HG03025 (cell line): Measurements from ENCODE around the gene PAM.
A peak's percentile ranks its signal among the peaks of the same experiment; 100 is the strongest.

Source experiments
- ATAC-seq: cut with Tn5 transposase; IDR thresholded peaks from one replicate; pipeline ENCODE4 v1.9.1; 2021; ENCODE audit warnings: mild to moderate bottlenecking, moderate library complexity; ENCODE audit not compliant: unreplicated experiment, low FRiP score

The PAM gene

DNA sequence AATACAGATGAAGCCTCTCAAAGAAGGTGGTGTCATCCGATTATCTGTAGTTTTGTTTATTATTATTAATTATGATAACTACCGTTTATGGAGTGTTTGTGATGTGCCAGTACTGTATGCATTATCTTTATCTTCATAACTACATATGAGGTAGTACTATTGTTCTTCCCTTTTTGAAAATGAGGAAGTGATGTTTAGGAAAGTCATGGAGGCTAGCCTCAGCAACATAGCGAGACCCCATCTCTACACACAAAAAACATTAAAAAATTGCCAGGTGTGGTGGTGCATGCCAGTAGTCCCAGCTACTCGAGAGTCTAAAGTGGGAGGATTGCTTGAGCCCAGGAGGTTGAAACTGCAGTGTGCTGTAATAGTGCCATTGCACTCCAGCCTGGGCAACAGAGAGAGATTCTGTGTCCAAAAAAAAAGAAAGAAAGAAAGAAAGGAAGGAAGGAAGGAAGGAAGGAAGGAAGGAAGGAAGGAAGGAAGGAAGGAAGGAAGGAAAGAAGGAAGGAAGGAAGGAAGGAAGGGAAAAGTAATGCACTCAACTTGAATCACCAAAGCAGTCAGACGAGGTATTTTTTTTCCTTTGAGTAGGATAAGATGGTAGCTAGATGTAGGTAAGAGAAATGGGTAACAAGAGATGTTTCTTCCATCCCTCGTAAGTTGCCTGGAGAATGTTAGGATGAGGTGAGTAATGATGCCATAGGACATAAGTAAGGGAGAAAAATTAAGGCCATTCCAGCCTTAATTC, 47.8 kb downstream of the PAM start:
- no peak for ATAC-seq

DNA sequence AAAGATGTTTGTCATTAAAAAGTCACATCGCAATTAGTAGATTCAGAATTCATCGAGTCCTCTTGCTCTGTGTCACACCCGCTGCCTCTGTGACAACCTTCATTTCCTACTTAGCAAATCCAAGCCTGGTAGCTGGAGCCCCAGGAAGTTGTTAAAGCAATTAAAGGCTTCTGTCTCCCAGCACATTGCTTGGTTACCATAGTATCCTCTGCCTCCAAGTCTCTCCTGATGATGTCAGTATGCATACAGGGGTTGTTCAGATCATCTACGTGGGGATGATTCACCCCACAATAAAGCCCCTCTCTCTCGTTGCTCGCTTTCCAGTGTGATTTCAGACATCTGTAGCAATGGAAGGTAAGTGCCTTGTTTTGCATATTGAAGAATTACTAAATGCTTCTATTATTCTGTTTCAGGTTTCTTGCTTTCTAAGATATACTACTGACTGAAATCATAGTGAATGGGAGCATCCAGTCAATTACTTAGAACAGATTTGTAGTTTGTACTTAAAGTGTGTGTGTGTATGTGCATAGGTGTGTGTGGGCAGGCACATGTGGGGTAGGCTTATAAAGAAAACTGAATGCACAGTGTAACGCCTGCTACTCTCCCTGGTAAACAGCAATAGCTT, 52.9 kb downstream of the PAM start:
- ATAC-seq: no peak

DNA sequence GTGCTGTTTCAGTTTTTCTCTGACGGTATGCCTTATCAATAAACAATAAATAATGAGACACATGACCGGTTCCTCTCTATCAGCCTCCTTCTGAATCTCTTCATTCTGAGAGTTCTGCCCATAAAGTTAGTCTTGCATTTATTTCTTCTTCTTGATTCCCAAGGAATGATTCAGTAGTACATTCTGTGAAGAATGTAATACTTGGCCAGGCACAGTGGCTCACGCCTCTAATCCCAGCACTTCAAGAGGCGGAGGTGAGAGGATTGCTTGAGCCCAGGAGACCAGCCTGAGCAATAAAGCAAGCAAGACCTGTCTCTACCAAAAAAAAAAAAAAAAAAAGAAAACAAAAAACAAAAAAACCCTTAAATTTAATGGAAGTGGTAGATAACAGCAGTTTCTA, 53.9 kb downstream of the PAM start:
- no peak for ATAC-seq

DNA sequence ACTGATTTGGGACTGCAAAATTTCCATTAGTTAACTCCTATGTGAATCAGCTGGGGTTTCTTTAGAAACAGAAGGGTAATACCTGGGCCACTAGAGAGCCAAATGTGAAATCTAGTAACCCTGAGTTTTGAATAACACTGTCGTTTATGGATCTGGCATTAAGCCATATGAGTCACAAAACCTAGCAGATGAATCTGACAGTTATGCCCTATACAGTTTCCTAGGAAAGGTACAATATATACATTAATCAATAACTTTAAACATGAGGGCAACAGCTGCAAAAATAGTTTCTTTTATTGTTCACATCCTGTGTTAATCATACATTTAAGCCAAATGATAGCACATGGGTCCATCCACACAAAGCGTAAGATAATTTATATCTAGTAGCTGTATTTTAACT, 56.9 kb downstream of the PAM start:
- ATAC-seq: no peak

DNA sequence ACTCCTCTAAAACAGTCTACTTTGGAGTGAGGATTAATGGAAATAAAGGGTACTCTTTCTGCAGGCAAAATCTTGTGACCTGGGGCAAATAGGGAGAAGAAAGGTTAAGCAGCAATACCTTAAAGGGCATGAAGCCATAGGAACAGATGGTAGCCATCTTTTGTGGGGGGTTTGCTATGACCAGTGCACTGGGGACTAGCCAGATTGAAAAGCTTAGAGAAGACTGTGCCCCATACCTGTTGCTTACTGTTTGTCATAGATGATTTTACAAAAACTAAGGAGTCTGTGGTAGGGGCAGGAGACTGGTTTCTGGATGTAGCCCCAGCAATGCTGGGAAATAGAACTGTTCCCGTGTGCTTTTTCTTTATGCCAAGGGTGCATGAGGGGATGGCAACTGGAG, 58.6 kb downstream of the PAM start:
- no peak for ATAC-seq

DNA sequence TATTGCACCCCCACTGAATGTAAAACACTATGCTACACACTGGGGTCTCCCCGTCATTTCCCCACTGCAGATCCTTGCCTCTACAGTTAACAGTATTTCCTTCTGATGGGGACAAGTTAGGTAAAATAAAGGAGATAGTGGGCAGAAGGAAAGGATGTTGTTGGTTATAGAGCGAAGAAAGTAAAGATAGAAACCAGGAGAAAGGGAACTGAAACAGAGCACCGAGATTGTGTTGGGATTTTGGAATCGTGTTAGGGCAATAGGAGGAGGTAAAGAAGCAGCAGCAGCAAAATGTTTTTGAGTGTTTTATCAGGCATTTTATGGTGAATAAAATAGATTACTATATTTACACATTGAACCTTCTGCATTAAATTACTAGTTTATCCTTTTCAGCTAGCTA, 60.0 kb downstream of the PAM start:
- ATAC-seq: no peak

DNA sequence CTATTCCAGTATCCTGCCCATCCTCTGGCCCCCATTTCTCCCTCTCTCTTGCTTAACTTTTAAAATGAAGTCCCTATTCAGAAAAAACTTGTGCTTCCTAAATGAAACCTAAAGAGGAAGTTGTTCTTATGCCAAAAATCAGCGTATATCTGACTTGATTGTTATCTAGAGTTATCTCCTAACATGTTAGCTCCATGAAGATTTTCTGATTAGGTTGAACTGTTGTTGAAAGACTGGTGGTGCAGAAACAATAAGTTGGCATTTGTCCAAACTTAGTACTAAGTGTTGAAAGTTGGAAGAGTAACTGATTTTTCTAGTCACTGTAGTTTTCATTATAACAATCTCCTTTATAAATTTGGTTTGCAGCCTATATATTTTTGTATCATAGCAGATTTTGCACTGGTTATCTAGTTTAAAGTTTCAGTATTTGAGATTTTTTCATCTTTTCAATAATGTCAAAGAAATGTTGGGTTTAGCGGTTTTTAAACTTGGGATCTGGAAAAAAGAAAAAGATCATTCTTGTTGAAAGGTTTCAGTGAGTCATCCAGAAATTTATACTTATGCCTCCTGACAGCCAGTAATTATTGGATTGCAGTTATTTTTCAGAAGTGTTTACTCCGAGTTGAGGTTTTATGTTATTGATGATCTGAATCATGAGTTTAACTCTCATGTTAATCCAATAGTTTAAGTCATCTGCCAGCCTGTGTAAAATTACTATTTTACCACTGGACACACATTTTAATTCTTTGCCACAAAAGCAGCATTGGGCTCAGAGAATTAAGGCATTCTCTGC, 60.6 kb downstream of the PAM start:
- no peak for ATAC-seq

DNA sequence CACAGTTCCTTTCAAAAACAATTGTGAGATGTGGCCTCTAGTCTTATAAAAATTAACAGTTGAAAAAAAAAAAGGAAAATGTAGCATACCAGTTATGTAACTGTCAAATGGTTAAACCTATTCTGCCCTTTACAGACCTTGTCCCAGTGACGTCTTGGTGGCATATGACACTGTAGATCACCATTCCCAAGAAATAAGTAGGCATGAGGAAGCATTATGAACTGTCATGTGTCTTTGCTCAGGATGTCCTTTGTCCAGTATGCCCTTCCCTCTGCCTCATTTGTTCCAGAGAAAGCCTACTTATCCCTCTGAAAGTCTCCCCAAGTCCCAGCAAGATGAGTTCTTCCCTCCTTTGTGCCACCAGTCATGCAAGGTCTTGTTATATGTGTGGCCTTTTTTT, 63.2 kb downstream of the PAM start:
- no peak for ATAC-seq

DNA sequence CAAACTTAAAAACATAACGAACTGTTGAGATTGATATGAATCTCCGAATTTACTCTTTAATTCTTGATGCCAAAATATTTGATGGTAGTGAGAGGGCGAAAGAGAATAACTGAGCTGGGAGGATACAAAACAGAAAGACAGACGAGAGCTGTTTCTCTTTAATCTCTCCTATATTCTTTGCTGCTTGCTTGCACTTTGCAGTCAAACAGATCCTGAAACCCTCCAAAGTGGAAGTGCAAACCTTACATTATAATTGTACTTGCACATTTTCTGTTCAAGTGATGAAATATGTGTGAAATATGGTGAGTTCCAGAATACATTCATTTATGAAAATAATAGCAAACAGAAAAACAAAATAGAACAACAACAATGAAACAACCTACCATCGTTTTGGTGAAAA, 63.8 kb downstream of the PAM start:
- ATAC-seq: peak; percentile 65

DNA sequence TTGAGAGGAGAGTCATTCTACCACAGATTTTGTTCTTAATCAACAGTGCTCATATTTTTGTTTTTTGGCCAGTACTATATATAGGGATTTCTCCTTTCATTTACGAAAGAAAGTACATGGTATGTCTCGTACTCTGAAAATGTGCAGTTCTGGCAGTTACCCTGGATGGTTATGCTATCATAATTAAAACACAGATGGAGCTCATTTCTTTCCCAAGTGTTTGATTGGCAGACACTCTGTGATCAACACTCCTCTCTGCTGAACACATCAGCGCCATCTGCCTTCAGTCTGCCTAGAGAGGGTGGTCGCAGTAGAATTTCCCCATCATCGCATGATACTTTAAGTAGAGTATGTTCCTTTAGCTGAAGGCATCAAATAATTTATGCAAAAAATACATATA, 64.5 kb downstream of the PAM start:
- no peak for ATAC-seq

DNA sequence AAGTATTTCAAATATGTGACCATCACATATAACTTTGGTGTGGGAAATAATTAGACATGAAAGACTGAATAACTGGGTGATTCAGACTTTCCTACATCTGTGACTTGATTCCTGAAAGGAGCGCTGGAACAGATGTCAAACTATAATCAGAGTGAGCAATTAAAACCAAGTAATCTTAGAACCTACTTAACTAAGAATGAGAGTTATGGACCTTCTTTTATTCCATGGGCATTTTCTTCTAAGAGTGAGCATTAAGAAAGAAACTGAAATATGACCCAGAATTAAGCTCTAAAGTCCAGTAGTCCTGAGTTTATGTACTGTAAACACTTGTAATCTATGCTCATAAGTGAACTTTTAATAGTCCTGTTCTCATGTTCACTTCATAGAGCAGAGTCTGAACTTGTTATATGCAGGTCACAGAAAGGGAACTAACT, 68.4 kb downstream of the PAM start:
- ATAC-seq: no peak

DNA sequence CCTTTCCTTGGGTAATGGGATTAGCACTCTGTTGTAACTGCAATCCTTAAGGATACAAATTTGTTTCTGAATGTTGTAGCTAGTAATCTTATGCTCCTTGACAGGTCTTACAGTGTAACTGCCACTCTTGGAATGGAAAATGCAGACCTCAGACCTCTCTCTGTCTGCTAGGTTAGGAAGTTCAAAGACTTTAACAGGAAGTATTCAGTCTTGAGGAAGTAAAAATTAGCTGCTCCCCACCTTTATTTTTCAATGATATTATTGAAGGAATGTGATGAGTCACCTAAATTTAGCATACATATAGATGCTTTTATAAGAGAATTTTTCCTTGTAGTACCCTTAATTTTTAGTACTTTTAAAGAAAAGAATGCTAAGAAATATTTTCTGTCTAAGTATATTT, 71.5 kb downstream of the PAM start:
- ATAC-seq: no peak

DNA sequence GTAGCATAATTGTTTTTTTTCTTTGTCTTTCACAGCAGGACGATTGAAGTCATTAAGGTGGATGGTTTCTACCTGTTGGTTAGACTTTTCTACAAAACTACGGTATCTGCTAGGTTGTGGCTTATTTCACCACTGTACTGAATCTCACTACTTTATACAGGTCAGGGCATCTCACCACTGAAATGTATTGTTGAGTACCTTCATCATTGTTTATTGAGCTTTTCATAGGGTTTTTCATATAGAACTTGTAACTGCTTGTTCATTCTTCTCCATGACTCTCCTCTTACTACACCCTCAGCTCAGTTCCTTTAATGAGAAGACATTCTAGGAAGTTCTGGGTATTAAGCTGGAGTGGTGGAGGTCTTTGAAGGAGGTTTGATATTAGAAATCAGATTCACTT, 75.1 kb downstream of the PAM start:
- ATAC-seq: no peak

DNA sequence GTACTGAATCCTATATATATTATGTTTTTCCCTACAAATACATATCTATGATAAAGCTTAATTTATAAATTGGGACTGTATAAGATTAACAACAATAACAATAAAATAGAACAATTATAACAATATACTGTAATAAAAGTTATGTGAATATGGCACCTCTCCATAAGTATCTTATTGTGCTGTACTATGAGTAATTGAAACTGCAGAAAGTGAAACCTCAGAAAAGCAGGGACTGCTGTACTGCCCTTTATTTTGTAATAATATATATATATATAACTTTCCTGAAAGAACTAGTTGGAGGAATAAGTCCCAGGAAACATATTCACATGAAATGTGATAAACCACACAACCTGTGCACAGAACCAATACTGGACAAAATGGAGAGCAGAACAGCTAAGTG, 77.3 kb downstream of the PAM start:
- ATAC-seq: no peak

DNA sequence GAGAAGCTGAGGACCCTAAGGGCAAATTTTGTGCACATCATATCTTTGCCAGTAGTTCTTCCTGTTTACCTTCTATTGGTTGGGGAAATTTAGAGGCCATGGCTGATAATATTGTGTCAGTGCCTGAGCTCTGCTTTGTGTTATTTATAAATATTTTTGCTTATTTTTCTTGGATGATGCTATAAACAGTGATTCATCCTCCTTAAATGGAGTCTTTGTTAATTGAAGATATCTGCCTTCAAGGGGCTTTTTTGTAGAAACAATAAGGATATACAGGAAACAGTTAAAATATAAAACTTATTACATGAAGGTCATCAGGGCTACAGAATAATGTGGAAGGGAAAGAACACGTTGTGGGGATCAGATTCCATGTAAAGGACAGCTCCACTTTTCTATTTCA, 78.0 kb downstream of the PAM start:
- ATAC-seq: no peak

DNA sequence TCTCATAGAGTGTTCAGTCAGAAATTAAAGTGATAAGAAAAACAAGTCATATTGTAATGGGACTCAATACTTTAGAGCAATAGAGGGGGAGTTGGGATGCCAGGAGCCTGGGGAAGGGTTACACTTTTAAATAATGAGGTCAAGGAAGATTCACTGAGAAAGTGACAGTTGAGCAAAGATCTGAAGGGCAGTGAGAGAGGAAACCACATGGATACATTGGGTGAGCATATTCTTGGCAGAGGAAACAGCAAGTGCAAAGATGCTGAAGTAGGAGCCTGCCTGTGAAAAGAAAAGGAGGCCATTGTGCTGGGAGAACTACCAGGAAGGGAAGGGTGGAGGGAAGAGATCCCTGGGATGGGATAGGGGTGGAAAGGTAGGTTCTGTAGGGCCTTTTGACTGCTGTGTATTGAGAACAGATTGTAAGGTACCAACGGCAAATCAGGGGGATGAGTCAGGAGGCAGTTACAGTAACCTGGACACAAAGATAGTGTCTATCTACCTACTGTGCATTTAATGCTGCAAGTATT, 79.4 kb downstream of the PAM start:
- ATAC-seq: no peak

DNA sequence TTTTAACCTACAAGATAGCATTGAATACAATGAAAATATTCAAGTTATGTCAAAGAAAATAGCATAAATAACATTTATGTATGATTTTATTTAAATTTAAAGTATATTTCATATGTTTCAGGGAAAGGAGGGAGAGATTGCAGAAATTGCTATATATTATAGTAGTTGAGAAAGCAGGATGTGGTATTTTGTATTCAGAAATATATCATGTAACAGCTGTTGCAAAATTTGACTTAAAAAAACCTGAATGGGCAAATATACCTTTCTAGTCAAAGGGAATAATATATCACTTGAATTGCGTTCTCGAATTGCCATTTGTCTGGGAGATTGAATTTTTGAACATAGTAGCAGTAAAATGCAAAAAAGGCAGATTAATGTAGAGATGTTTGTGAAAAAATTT, 80.6 kb downstream of the PAM start:
- ATAC-seq: no peak

DNA sequence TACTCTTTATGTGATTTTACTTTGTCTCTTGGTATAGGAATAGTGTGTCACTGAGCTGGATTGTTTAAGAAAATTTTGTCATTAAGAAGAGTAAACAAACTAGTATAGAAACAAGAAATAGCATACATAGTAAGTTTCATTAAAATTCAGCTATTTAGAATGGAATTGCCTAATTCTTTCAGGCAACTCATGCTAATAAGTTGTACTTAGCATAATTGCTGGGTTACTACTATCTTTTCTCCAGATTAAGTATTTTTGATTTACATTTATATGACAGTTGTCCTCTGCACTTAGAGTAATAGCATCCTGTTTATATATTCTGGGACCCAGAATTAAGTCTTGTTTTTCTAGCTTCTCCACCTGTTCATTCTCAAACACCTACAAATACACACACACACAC, 85.9 kb downstream of the PAM start:
- no peak for ATAC-seq

DNA sequence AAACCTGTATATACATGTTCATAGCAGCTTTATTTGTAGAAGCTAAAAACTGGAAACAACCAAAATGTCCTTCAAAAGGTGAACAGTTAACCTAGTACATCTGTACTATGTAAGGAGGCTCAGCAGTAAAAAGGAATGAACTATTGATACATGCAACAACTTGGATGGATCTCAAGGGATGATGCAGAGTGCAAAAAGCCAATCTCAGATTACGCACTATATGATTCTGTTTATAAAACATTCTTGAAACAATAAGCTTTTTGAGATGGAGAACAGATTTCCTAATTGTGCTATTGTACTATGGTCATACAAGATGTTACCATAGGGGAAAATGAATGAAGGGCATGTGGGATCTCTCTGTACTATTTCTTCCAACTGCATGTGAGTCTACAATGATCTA, 88.9 kb downstream of the PAM start:
- ATAC-seq: no peak

DNA sequence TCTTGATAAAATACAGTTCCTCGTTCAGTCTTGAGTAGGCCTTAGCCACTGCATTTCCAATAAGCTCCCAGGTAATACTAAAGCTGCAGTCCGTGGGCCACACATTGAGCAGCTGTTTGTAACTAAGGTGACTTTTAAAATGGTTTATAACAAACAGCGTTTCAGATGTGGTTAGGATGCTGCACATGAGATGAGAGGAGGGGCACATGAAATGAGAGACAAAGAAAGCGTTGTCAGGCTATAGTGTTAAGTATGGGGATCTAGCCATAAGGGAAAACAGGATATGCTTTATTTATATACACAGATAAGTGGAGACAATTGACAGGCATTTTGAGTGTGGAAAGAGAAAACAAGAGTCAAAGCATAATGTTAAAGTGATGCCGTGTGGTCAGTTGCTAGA, 89.9 kb downstream of the PAM start:
- ATAC-seq: no peak

DNA sequence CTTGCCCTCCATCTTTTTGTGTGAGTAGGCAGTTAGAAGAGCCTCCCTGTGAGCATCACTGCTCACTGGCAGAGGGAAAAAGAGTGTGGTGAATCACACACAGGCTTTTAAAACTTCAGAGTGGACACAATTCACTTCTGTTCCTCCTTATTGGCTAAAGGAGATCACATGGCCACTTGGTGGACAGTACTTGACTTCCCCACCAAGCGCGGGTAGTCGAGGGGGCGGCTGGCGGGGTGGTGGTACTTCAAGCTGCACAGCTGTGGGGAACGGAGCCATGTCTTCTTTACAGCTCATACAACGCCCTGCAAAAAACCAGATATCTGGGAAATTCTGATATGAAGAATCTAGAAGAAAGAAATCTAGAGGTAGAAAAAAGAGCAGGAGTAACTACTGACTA, 95.4 kb downstream of the PAM start:
- no peak for ATAC-seq

DNA sequence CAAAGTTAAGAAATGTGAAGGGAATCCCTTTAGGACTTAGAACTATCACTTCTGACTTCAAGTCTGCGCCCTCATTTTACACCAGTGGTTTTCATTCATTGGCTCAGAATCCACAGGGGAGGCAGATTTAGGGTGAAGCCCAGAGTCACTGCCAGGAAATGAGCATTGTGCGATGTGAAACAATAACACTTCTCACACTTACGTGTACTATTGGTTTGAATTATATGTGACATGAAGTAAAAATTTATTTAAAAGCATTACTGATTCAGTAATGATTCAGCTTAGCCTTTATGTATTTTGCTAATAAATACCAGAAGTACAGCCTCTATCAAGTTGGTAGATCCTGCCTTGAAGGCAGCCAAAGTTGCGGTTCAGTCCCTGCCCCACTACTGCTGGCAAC, 98.6 kb downstream of the PAM start:
- no peak for ATAC-seq
